Activated B cell treated with CpG ODN at 0.5 μM for 24 hours (primary cell): ENCODE measurements around the gene ZFYVE27. TPM values are rescaled to one million over a fixed set of nuclear protein-coding genes. Genes with fewer than 3 reads are reported as not detected.

Experiments used
- ATAC-seq: fragments of 200-7000 bp; cut with Tn5 transposase; one replicate; pipeline ENCODE4 v1.10.0; 2021; ENCODE audit warnings: low read depth, mild to moderate bottlenecking, moderate library complexity
- CTCF ChIA-PET: fragments of 350-600 bp; sonication (Branson Sonifier 250); formaldehyde crosslinking; loops from one replicate; lab custom pipeline; 2021; ENCODE audit warnings: antibody characterized with exemption; lab: Charles Lee
- POLR2A ChIA-PET: fragments of 350-600 bp; sonication (Branson Sonifier 250); formaldehyde crosslinking; loops from one replicate; lab custom pipeline; 2021; ENCODE audit warnings: antibody characterized with exemption; lab: Charles Lee
- DNase-seq: peaks from one replicate; pipeline ENCODE4 v3.0.0; 2022
- H3K27ac Mint-ChIP-seq: one replicate; pipeline ENCODE4 v1.8.0; 2020; ENCODE audit warnings: mixed read lengths
- H3K27me3 Mint-ChIP-seq: one replicate; pipeline ENCODE4 v1.8.0; 2021; ENCODE audit warnings: mixed read lengths
- H3K36me3 Mint-ChIP-seq: one replicate; pipeline ENCODE4 v1.8.0; 2021; ENCODE audit warnings: low read depth, mixed read lengths
- H3K4me1 Mint-ChIP-seq: one replicate; pipeline ENCODE4 v1.8.0; 2021; ENCODE audit warnings: mixed read lengths
- H3K4me3 Mint-ChIP-seq: one replicate; pipeline ENCODE4 v1.8.0; 2020; ENCODE audit warnings: mild to moderate bottlenecking, mixed read lengths
- H3K9me3 Mint-ChIP-seq: one replicate; pipeline ENCODE4 v1.8.0; 2020; ENCODE audit warnings: mixed read lengths
- CTCF ChIP-seq: fragments of 200-600 bp; IDR thresholded peaks from one replicate; pipeline ENCODE4 v1.8.0; 2022; ENCODE audit warnings: antibody characterized with exemption, mild to moderate bottlenecking
- intact Hi-C: fragments of 100-400 bp; cut with micrococcal nuclease; formaldehyde crosslinking; loops from one replicate; pipeline ENCODE4 v1.15.1; 2024
- total RNA-seq: library from RNA; stranded (reverse); gene quantifications from 2 replicates; pipeline ENCODE4 v1.2.3, GENCODE V29; 2022

Gene ZFYVE27
- total RNA-seq, 1 donor from 2014 or later: 65.7 TPM

- intact Hi-C loops: no loop called here
- no peak overlapping the region for H3K27ac Mint-ChIP-seq
- no peaks in the 10 kb centered on the region for H3K9me3 Mint-ChIP-seq
- no peak overlapping the region for H3K4me3 Mint-ChIP-seq
- no peak for DNase-seq
- H3K4me1 Mint-ChIP-seq: peaks cover 16% of the 10 kb centered on the region
- no peak for TF ChIP-seq CTCF
- peaks cover 60% of the 10 kb centered on the region for H3K36me3 Mint-ChIP-seq
- no peaks in the 10 kb centered on the region for H3K27me3 Mint-ChIP-seq
- no peak for ATAC-seq
- ChIA-PET CTCF (no interaction called here), POLR2A (no interaction called here)
These were observed 23.7 kb downstream of the ZFYVE27 start for GRCh38 chr10:97760461-97761257.

GRCh38 chr10:97761331-97761865 is 24.5 kb downstream of the ZFYVE27 start:
- CTCF ChIA-PET: no interaction called here
- H3K36me3 Mint-ChIP-seq: peaks cover 54% of the 10 kb centered on the region
- POLR2A ChIA-PET: no interaction called here

GRCh38 chr10:97762056-97762455 is 25.1 kb downstream of the ZFYVE27 start:
- Mint-ChIP-seq H3K27me3 (no peaks in the 10 kb centered on the region), H3K27ac (no peak overlapping the region), H3K36me3 (peaks cover 47% of the 10 kb centered on the region), H3K4me1 (peaks cover 18% of the 10 kb centered on the region), H3K4me3 (no peak overlapping the region), H3K9me3 (no peaks in the 10 kb centered on the region)
- intact Hi-C loops: no loop called here
- ATAC-seq: no peak
- no peak for TF ChIP-seq CTCF
- no peak for DNase-seq
- POLR2A ChIA-PET: no interaction called here
- CTCF ChIA-PET: no interaction called here

More at GRCh38 chr10:97761331-97761865, 24.5 kb downstream of the ZFYVE27 start:
- no peak for DNase-seq
- no peak overlapping the region for H3K4me3 Mint-ChIP-seq
- H3K27ac Mint-ChIP-seq: no peak overlapping the region
- H3K4me1 Mint-ChIP-seq: peaks cover 18% of the 10 kb centered on the region
- no peaks in the 10 kb centered on the region for H3K9me3 Mint-ChIP-seq
- TF ChIP-seq CTCF: no peak
- intact Hi-C loops: no loop called here
- H3K27me3 Mint-ChIP-seq: no peaks in the 10 kb centered on the region
- no peak for ATAC-seq

GRCh38 chr10:97762816-97763215 is 25.9 kb downstream of the ZFYVE27 start:
- Mint-ChIP-seq H3K4me3 (no peak overlapping the region), H3K27me3 (no peaks in the 10 kb centered on the region), H3K27ac (no peak overlapping the region), H3K9me3 (no peaks in the 10 kb centered on the region), H3K36me3 (peaks cover 41% of the 10 kb centered on the region), H3K4me1 (peaks cover 18% of the 10 kb centered on the region)
- intact Hi-C loops: no loop called here
- ChIA-PET POLR2A (interaction anchor here (0.6 kb wide), 1 partner anchor 1386 kb away, joined by 6 read pairs; no protein-coding TSS in a partner anchor), CTCF (no interaction called here)
- ATAC-seq (no peak), DNase-seq (no peak)
- TF ChIP-seq CTCF: no peak

- Mint-ChIP-seq H3K27ac (no peak overlapping the region), H3K27me3 (no peaks in the 10 kb centered on the region), H3K4me1 (peaks cover 18% of the 10 kb centered on the region), H3K9me3 (no peaks in the 10 kb centered on the region), H3K36me3 (peaks cover 38% of the 10 kb centered on the region), H3K4me3 (no peak overlapping the region)
- DNase-seq (no peak), ATAC-seq (no peak)
- CTCF ChIA-PET: no interaction called here
- intact Hi-C loops: no loop called here
- no peak for TF ChIP-seq CTCF
- POLR2A ChIA-PET: interaction anchor here (0.6 kb wide), 1 partner anchor 1387 kb away, joined by 6 read pairs; no protein-coding TSS in a partner anchor
These were observed 26.5 kb downstream of the ZFYVE27 start for GRCh38 chr10:97763411-97763810.
